ENCODE results near the gene RAI1.

RAI1 gene

DNA sequence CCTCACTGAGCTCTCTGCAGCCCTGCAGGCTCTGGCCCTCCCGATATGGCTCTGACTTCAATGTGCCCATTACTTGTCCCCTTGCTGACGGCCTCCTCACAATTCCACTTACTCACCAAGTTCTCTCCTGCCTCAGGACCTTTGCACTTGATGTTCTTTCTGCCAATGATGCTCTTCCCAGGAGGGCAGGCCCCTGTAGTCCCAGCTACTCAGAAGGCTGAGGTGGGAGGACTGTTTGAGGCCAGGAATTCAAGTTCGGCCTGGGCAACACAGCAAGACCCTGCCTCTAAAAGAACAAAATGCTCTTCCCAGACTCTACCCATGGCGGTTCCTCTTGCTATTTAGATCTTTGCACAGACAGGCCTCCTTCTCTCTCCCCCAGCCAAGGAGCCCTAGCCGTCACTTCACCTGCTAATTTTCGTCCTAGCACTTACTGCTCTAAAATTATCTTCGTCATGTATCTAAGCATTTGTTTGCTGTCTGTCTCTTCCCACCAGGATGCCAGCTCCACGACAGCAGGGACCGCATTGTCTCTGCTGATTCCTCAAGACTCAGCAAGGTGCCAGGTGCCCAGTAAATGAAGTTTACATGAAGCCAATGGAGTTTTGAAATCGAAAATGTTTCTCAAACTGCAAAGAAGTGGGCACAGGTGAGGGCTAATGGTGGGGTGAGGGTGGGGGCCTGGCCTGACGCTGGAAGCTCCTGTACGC, 626 bp upstream of the RAI1 start:
- no peak for DNase-seq

DNA sequence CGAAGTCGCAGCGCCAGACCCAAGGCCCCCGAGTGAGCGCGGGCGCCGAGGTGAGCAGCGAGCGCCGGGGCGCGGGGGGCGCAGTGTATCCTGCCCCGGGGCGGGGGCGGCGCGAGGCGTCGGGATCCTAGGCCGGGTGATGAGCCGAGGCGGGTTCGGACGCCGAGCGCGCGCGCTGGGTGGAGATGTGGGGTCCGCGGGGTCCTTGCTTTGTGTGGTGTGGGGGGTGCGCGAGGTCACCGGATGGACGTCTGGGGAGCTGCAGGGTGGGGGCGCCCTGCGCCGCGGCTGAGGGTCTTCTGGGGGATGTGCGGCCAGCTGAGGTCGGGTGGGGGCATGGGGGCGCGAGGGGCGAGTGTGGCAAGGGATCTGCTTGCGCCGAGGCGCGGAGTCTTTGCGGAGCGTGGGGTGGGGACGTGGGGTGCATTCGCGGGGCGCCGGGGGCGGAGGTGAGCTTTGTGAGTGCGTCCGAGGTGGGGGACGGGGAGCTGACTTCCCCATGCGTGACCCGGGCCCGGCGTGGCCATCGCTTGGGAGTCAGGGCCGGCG, 560 bp downstream of the RAI1 start:
- DNase-seq: peak; percentile 47

DNA sequence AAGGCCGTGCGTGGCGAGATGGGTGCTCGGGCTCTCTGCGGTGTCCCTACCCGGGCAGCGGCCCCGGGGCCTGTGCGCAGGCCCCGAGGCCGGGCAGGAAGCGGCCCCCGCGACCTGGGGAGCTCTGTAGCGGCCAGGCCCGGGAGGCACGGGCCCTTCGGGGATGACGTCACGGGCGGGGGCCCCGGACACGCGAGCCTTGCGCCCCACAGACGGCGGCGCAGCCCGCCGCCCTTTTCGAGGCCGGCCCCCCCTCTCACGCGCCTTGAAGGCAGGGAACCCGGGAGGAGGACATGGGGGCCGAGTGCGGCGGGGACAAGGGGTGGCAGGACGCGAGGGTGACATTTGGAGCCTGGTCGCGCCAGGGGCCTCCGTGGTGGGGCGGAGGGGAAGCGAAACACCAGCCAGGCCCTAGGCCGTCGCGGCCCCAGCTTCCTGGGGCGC, 1.1 kb downstream of the RAI1 start:
- peak; percentile 58 for DNase-seq

DNA sequence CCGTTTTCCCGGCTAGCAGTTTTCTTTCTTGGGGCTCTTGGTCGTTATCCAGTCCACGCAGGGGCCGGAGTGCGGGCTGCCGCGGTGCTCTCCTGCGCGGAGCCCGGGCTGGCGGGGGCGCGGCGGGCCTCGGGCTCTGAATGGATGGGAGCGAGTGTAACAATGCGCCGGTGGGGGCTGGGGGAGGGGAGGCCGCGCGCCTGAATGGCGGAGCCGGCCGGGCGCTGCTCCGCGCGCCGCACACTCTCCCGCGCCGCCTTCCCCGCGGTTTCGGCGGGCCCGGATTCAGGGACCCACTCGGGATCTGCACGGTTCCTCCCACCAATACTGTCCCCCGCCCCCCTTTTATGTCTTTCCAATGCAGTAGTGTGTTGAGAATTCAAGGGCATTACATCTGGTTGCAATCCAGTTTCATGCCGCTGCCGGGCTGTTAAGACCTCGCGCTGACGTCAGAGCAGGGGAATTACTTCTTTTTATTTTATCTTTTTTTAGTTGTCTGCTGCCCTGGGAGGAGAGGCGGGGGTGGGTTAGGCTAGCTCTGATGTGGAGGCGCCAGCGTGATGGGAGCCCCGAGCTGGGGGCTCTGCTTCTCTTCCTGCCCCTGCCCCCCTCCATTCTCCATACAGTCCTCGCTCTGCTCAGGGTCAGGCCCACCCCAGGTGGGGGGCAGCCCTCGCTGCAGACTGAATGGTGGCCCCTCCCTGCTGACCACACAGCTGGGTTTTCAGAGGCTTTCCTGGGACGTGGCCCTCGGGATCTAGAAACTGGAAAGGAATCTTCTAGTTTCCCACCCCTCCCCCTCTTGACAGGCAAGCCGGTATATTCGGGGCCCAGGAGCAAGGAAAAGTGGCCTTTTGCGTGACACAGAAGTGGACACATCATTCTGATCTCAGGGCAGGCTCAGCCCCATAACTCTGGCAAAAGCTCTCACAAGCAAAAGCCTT, 1.8 kb downstream of the RAI1 start:
- peak; percentile 73 for DNase-seq

DNA sequence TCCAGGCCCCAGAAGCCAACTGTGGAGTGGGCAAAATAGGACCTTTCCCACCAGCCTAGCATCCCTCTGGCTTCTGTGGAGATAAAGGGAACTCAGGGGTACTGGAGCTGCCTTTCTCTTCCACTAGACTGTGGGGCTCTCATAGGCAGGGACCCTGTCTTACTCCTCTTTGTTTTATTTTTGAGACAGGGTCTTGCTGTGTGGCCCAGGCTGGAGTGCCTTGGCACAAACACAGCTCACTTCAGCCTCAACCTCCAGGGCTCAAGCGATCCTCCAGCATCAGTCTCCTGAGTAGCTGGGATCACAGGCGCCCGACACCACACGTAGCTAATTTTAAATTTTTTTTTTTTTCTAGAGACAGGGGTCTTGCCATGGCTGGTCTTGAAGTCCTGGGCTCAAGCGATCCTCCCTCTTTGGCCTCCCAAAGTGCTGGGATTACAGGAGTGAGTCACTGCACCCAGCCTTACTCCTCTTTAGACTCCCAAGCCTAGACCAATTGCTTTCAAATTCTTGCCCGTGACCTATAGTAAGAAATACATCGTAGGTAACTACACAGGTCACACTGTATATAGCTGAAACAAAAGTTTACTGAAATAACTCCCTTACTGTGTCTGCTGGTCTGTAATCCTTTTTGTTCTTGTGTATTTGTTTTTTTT, 2.6 kb downstream of the RAI1 start:
- DNase-seq: no peak

DNA sequence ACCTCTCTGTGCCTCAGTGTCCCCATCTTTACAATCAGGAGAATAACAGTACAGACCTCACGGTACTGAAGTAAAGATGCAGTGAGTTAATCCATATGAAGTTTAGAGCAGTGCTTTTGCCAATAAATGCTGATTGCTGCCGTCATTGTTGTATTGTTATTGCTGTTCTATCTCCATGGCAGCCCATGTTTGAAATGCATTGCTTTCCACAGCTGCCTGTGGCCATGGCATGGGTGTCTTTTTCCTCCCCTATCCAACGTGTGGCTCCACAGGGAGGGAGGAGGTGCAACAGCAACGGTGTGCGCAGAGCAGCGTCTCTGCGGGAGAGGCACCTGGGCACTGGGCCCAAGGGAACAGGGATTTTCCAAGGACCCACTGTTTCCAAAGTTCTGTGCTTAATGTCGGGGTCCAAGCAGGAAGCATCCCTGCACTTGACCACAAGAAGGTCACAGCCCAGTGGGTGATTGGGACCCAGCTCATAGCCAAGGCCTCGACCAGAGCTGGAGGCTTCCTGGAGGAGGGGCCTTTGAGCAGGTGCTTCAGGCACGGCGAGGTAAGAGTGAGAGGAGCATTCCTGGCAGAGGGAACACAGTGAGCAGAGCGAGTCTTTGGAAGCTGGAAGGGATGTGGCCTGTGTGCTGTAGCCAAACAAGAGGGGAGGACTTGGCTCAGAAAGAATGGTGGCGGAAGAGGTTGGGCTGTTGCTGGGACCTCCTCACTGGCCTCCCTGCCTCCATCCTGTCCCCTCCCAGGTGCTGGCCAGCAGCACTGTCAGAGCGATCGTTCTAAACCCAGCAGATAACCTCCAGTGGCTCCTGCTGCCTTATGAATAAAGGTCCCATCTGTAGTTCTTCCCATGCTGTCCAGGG, 3.9 kb downstream of the RAI1 start:
- DNase-seq: no peak

DNA sequence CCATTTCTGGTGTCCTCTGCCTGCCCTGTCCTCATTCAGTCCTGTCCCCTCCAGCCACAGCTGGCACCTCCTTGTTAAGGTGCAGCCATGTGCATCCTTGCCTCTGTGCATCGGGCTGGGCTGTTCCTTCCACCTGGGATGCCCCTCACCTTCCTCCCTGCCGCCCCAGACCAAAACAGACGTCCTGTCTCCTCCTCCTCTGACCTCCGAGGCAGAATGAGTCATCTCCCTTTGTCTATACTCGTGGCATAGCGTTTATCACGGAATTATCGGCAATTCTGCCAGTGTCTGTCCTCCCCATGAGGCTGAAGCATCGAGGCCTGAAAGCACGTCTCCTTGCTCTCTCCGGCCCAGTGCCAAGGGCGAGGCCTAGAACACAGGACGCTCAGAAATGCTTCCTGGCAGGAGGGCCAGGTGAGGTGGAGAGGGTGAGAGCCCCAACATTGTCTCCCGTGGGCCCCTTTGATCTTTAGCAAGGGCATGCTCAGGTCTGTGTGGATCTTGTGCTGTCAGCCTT, 4.6 kb downstream of the RAI1 start:
- DNase-seq: peak; percentile 34

DNA sequence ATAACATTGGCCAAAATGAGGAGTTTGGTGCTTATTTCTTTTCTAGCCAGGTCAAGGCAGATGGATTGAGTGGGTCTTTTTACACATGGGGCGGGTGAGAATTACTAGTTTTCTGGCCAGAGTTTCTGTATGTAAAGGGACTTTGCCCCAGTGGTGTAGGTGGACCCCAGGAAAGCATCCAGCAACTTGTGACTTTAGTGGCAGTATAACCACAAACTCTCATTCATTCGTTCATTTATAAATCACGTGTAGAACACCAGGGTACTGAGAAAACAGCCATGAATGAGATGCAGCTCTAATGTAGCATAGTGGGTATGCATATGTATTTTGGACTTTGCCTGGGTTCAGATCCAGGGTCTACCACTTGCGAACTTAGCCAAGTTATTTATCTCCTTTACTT, 8.1 kb downstream of the RAI1 start:
- DNase-seq: no peak

DNA sequence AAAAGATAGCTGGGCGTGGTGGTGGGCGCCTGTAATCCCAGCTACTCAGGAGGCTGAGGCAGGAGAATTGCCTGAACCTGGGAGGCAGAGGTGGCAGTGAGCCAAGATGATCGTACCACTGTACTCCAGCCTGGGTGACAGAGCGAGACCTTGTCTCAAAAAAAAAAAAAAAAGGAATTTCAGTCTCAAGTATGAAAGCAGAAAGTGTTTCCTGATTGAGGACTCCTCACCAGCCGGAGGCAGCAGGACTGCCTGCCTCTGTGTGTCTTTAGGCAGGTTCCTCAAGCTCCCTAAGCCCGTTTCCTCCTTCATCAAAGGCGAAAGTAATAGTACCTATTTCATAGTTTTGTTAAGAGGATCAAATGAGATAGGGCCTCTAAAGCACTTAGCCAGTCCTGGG, 9.0 kb downstream of the RAI1 start:
- peak; percentile 25 for DNase-seq

DNA sequence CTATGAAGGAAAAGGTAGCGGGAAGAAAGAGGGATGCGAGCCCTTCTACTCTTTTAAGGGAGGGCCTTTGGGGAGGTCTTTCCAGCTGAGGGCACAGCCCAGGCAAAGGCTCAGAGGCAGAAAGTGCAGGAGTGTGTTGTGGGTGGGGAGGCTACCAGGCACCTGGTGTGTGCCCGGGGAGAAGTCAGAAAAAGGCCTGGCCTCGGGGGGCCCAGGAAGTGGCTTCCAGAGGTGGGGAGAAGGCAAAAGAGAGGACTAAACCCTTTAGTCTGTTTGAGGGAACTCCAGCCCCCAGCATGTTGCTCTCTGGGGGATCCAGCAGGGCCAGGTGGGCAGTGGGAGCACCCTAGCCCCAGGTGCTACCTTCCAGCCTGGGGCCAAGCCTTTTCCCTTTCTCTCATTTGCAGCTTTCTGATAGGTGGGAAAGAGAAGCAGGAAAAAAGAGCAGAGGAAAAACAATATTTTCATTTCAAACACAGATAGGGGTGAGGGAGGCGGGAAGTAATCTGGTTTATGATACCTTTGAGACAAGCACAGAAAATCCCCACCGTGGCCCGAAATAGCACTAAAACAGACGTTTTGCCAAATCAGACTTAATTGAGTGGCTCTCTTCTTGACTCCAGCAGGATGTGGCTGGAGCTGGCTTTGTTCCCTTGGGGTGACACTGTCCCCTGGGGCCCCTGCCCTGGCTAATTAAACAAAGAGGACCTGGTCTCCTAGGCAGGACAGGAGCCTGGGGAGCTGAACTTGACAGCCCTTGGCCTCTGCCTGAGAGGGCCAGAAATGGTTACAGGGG, 10.4 kb downstream of the RAI1 start:
- DNase-seq: no peak

DNA sequence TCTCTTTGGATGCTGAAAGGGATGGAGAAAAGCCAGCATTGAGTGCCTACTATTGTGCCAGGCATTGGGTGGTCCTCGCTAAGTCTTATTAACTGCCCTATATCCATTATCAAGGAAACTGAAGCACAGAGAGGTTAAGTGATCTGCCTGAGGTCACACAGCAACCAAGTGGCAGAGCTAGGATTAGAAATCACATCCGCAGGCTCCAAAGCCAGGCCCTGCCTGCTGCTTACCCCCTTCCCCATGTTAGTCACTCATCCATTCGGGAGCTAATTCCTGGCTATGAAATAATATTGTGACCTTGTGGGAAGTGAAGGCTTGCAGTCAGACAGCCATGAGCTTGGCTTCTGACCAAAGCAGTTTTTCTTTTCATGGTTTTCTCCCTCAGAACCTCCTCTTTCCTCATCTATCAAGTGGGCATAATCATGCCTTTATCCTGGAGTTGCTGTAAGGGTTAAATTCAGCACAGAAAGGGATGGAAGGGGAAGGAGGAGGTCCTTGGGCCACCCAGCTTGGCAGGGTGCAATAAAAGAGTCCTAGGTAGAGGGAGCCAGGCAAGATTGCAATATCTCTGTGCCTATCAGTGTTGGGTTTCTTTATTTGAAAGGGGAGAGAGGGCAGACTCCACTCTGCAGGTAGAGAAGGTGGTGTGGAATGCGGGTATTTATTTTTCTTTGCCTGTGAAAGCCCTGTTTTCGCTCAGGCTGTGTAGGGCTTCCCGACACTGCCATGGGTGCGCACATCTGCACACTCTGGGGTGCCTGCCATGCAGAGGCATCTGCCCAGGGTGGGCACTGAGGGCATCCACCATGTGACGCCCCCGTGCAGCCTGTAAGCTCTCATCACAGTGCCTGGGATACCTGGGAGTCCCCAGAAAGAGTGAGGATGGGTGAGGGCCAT, 11.3 kb downstream of the RAI1 start:
- no peak for DNase-seq

DNA sequence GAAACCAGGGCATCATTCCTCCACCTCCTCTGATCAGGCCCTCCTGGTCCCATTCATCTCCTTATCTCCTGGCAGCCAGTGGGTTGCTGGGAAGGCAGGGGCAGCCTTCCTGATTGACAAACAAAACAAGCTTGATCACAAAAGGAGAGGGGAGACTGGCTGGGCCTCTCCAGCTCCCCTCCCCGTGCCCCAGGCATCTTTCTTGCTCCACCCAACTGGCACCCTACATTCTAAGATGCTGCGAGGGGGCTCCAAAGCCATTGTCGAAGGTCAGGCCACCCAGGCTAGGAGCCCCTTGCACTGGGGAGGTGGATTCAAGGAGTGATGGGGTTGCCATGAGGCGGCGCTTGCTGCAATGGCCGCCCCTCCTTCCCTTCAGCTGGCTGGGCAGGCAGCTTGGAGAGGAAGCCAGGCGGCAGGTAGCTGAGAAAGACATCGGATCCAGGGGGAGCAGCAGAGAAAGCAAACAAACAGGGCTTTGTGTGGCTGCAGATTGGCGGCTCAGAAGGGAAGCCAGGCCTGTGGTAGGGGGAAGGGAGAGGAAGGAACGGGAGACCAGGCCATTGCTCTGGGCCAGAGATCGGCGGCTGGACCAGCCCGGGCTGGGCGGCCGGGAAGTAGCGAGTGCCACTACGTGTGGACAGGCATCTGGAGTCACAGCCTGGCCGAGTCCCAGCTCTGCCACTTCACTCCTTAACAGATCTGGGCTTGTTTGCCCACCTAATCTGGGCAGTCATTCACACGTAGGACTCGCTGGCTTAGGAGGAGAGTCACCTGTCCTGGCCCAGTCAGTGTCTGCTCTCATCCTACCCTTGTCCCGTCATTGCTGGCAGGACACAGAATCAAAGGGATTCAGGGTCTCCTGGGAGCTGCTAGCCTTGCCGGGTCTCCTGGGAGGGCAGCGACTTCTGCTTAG, 12.3 kb downstream of the RAI1 start:
- DNase-seq: no peak

DNA sequence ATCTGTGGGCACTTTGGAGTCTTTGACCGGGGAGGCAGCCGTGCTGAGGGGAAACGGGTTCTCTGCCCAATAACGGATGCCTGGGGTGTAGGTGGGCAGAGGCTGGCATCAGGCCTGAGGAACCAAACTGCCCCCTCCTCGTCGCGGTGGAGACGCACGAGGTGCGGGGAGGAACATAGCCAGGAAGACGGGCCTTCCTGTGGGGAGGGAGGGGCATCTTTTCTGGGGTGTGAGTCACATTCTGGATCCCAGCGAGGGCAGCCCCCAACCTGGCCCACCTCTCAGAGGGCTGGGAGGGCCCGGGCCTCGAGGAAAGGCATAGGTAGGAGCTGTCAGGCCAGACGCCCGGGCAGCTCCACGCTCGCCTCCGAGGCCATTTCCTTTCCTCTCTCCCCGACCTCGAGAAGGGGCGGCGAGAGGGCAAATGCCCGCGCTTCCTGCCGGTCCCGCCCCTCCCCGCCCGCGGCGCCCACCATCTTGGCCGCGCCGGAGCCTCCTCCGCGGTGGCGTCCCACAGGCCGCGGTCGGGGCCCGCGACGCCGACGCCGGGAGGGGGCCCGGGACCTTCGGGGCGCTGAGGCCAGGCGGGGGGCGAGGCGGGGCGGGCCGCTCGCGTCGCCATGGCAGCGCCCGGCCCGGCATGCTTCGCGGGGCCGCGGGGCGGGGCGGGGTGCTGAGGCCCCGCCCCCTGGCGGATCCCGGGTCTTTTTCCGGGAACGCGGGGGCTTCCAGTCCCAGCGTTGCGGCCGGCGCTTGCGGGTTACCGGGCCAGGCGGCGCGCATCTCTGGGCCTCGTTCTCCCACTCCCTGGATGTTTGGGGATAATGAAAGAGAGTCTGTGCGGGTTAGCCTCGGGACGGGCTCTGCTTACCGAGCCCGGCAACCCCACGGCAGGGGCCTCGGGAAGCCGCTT, 13.2 kb downstream of the RAI1 start:
- DNase-seq: peak; percentile 77

DNA sequence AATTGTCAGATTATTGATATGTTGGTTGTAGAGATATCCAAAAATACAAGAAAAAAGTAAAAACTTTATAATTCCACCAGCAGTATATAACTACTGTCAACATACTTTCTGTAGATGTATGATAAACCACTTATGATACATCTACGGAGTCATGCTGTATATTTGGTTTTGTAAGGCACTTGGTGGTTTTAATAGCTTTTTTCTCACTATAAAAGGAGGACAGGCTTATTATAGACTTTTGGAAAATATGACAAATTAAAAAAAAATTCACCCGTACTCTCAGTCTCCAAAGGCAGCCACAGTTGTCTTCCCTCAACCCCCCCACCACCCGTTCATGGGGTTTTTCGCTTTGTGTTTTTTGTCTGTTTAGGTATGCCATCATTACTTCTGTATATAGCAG, 14.8 kb downstream of the RAI1 start:
- no peak for DNase-seq

DNA sequence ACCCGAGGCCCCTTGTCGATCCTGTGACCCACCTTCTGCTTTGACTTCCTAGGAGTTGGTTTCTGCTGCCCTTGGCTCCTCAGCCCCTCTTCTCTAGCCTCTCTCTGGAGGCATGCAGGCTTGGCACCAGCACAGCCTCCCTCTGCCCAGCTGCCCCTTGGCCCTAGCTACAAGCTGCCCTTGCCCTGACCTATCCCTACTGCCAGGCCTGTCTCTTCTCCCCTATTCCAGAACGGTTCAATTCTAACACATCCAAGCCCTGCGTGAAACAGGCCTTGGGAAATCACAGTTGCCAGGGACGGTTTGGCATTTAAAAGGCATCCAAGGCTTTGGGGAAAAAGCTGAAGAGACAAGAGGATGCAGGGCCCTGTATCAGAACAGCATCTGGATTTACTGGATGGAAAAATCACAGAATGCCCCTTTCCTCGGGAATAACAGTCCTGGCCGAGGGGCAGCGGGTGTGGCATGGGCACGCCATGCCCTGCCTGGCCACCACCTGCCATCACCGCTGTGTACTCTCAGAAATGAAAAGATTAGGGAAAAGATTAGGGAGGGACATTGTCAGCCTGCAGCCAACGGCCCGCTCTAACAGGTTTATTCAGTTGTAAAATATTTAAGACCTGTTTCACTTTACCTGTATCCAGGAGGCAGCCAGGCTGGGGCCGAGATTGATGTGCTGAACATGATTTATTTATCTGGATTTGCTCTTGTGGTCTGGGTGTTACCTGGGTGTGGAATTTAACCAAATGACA, 15.8 kb downstream of the RAI1 start:
- DNase-seq: no peak

DNA sequence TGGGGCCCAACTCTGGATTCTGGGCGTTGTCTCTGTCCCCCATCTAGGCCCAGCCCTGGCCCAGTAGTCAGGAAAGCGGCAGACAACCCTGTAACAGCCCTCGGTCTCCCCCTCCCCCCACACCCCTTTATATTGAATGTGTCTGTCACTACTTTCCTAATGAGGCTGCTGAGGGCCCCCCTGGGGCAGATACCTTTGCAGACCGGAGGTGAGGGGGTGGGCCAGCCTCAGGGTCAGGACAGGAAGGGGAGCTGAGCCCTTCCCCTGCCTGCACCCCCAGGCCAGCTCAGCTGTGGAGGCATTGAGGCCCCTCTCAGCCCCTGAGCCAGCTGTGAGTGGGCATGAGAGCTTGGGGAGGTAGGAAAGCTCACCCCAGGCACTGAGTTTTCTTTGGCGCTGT, 17.1 kb downstream of the RAI1 start:
- DNase-seq: no peak

DNA sequence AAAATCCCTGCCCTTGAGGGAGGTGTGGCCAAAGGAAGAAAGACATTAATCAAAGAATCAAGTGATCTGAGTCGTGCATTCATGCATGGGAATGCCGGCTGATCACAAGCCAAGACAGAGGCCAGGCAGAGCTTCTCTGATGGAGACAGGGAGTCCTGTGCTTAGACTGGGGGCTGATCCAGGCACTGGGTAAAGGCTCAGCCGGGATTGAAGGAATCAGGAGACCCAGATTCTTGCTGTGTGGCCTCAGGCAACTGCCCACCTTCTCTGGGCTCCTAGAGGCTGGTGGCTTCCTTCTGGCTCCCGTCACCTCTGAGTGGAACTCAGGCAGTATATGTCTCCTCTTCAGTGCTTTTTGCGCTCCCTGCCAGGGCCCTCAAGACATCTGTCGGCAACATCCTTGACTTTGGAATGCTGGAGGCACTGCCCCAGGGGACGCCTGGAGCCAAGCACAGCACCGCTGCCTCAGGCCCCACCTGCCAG, 17.7 kb downstream of the RAI1 start:
- no peak for DNase-seq
